GM12878 (cell line): ENCODE results near the gene SOX5. TPM values are rescaled to one million over a fixed set of nuclear protein-coding genes. Genes with fewer than 3 reads are reported as not detected.
A peak's percentile ranks its signal among the peaks of the same experiment; 100 is the strongest.

Source experiments
- ATAC-seq: fragments of 200-7000 bp; cut with Tn5 transposase; 3 replicates; pipeline ENCODE4 v1.9.1; 2020; ENCODE audit warnings: mild to moderate bottlenecking, moderate library complexity
- BruUV-seq: library from RNA; stranded (reverse); fragments of 400-500 nt; replicated peaks from 2 replicates; lab custom pipeline; 2021; lab: Mats Ljungman, UMichigan
- CTCF ChIA-PET: fragments of 300-600 bp; sonication (Branson Sonifier 250); formaldehyde crosslinking; extraction: SDS; loops from one replicate; lab custom pipeline; 2021; ENCODE audit warnings: inconsistent platforms; lab: Yijun Ruan, JAX
- POLR2A ChIA-PET: fragments of 350-600 bp; formaldehyde crosslinking; extraction: SDS; loops from one replicate; lab custom pipeline; 2021; ENCODE audit warnings: inconsistent platforms; lab: Charles Lee
- RAD21 ChIA-PET: fragments of 300-600 bp; sonication (Branson Sonifier 250); formaldehyde crosslinking; loops from one replicate; lab custom pipeline; 2023; ENCODE audit warnings: antibody characterized with exemption; ENCODE audit not compliant: unreplicated experiment; lab: Charles Lee
- SMC1A ChIA-PET: fragments of 300-600 bp; sonication (Branson Sonifier 250); formaldehyde crosslinking; loops from one replicate; lab custom pipeline; 2023; ENCODE audit not compliant: unreplicated experiment, uncharacterized antibody; lab: Charles Lee
- DNase-seq: peaks from one replicate; pipeline ENCODE4 v3.0.0-alpha.2; 2011; ENCODE audit warnings: low read depth, low spot score
- FAIRE-seq: peaks from 3 replicates; lab custom pipeline; 2011; peaks lifted over from hg19 to GRCh38; lab: Jason Lieb, UNC
- H2AFZ ChIP-seq: 2 replicates; pipeline ENCODE4 v1.6.0; 2011; ENCODE audit warnings: low read depth, low read length, control low read depth; ENCODE audit not compliant: control insufficient read depth
- H3K27ac ChIP-seq: 2 replicates; pipeline ENCODE4 v1.5.1; 2011; ENCODE audit warnings: control low read depth; ENCODE audit not compliant: control insufficient read depth, insufficient read depth
- H3K27me3 ChIP-seq, 2 experiments: replicated peaks in 1 of 2; 2 replicates each; pipeline versions ENCODE4 v1.6.0 to v1.6.1; 2011; ENCODE audit warnings: low read length in 1 of 2; ENCODE audit not compliant: control insufficient read depth in 2 of 2, insufficient read depth in 2 of 2
- H3K36me3 ChIP-seq, 2 experiments: 2 replicates each; pipeline ENCODE4 v1.5.1; 2011; ENCODE audit warnings: low read length in 1 of 2; ENCODE audit not compliant: control insufficient read depth in 2 of 2, insufficient read depth in 2 of 2
- H3K4me1 ChIP-seq: 2 replicates; pipeline ENCODE4 v1.6.1; 2011; ENCODE audit warnings: mild to moderate bottlenecking, low read length, moderate library complexity, mixed read lengths; ENCODE audit not compliant: control insufficient read depth, insufficient read depth
- H3K4me2 ChIP-seq: 2 replicates; pipeline ENCODE4 v1.6.0; 2011; ENCODE audit warnings: control low read depth; ENCODE audit not compliant: control insufficient read depth, insufficient read depth
- H3K4me3 ChIP-seq: fragments of 200-600 bp; sonication (generic); 2 replicates; pipeline ENCODE4 v1.5.1; 2016
- H3K79me2 ChIP-seq: 2 replicates; pipeline ENCODE4 v1.6.0; 2011; ENCODE audit warnings: low read length; ENCODE audit not compliant: control insufficient read depth, insufficient read depth
- H3K9ac ChIP-seq: 2 replicates; pipeline ENCODE4 v1.8.0; 2011; ENCODE audit warnings: low read length, control low read depth, mixed read lengths; ENCODE audit not compliant: control insufficient read depth, insufficient read depth
- H3K9me3 ChIP-seq: replicated peaks from 3 replicates; pipeline ENCODE4 v1.5.1; 2011; ENCODE audit warnings: mild to moderate bottlenecking, low read length; ENCODE audit not compliant: control insufficient read depth, insufficient read depth
- H4K20me1 ChIP-seq: 2 replicates; pipeline ENCODE4 v1.6.0; 2011; ENCODE audit not compliant: control insufficient read depth, insufficient read depth
- ATF7 ChIP-seq: fragments of 450-650 bp; IDR thresholded peaks from 2 replicates; pipeline ENCODE4 v1.6.1; 2016; ENCODE audit warnings: low read depth, mild to moderate bottlenecking
- BCL11A ChIP-seq: IDR thresholded peaks from 2 replicates; pipeline ENCODE4 v1.6.1; 2011; ENCODE audit warnings: low read depth, low read length
- BRCA1 ChIP-seq: IDR thresholded peaks from 2 replicates; pipeline ENCODE4 v1.6.1; 2011; ENCODE audit warnings: low read depth, low read length, improper control_type of control experiment
- CREB1 ChIP-seq: IDR thresholded peaks from 2 replicates; pipeline ENCODE4 v1.6.1; 2012; ENCODE audit warnings: low read depth, mild to moderate bottlenecking, inconsistent platforms
- HDAC6 ChIP-seq: fragments of 200-600 bp; sonication (generic); IDR thresholded peaks from one replicate; pipeline ENCODE4 v1.8.0; 2017; ENCODE audit warnings: antibody characterized with exemption; ENCODE audit not compliant: unreplicated experiment
- MTA2 ChIP-seq: fragments of 450-650 bp; IDR thresholded peaks from 2 replicates; pipeline ENCODE4 v1.6.1; 2016; ENCODE audit warnings: low read depth, mild to moderate bottlenecking, moderate library complexity
- POLR2AphosphoS5 ChIP-seq: IDR thresholded peaks from 2 replicates; pipeline ENCODE4 v1.6.1; 2011; ENCODE audit warnings: mild to moderate bottlenecking, low read length, inconsistent platforms
- RAD51 ChIP-seq: fragments of 450-650 bp; IDR thresholded peaks from 2 replicates; pipeline ENCODE4 v1.6.1; 2016; ENCODE audit warnings: moderate library complexity, mild to moderate bottlenecking, inconsistent platforms
- RB1 ChIP-seq: fragments of 450-650 bp; formaldehyde crosslinking; IDR thresholded peaks from 2 replicates; pipeline ENCODE4 v1.6.1; 2017; ENCODE audit warnings: mild to moderate bottlenecking, borderline replicate concordance
- SUPT20H ChIP-seq: IDR thresholded peaks from 2 replicates; pipeline ENCODE4 v1.6.1; 2011; ENCODE audit warnings: low read depth, mild to moderate bottlenecking, low read length, moderate library complexity, borderline replicate concordance; ENCODE audit not compliant: control insufficient read depth
- WGBS: methylation state at CpG from one replicate; pipeline ENCODE4 v1.1.6; 2016; ENCODE audit warnings: low lambda C conversion rate; ENCODE audit not compliant: insufficient replicate concordance, insufficient coverage; ENCODE audit errors: missing lambda C conversion rate; 5-methylcytosine and 5-hydroxymethylcytosine counted together
- in situ Hi-C: fragments of 300-500 bp; cut with MboI; formaldehyde crosslinking; loops from 9 replicates; pipeline ENCODE4 v1.14.3; 2018; ENCODE audit warnings: mixed read lengths
- intact Hi-C: fragments of 100-400 bp; cut with micrococcal nuclease; formaldehyde crosslinking; loops from one replicate; pipeline ENCODE4 v1.14.2; 2022; ENCODE audit not compliant: unreplicated experiment
- polyA plus RNA-seq, 11 experiments: library from polyadenylated mRNA; depleted of rRNA in 4 of 11; unstranded in 6 of 11; stranded (reverse) in 5 of 11; fragments of >200 nt; fragmentation: Nextera tagmentation in 4 of 11; fragmentation: Illumina TruSeq in 1 of 11; extraction: Ambion mirVana in 4 of 11; extraction: Trizol in 1 of 11; gene quantifications; 1 replicate in 1 of 11; 2 replicates in 10 of 11; pipeline versions ENCODE4 v1.2.1 to v1.2.3, GENCODE V29; 2011 to 2016; ENCODE audit warnings: inconsistent platforms in 2 of 11, missing spikeins in 2 of 11, low read depth in 1 of 11
- total RNA-seq, 4 experiments: library from RNA; depleted of rRNA in 3 of 4; stranded (reverse); fragments of >200 nt in 3 of 4; fragmentation: Illumina TruSeq in 1 of 4; extraction: Trizol in 1 of 4; gene quantifications; 2 replicates each; pipeline versions ENCODE4 v1.2.1 to v1.2.3, GENCODE V29; 2013 to 2021
- TF ChIP-seq, protein P1 (sequence below): fragments of 450-650 bp; IDR thresholded peaks from 2 replicates; pipeline ENCODE4 v1.6.1; 2017; ENCODE audit warnings: borderline replicate concordance
- TF ChIP-seq, protein P2 (sequence below): IDR thresholded peaks from 2 replicates; pipeline ENCODE4 v1.6.1; 2011; ENCODE audit warnings: low read depth, low read length, improper control_type of control experiment, borderline replicate concordance
- TF ChIP-seq, protein P3 (sequence below): fragments of 450-650 bp; IDR thresholded peaks from 2 replicates; pipeline ENCODE4 v1.6.1; 2017; ENCODE audit warnings: mild to moderate bottlenecking, moderate library complexity

Gene SOX5
- total and polyA plus RNA-seq, 10 of the 15 experiments (the other 5 are each of a cell fraction or from before 2014, with no cell fraction given): 0.08 to 1.0 (median 0.24) TPM

DNA sequence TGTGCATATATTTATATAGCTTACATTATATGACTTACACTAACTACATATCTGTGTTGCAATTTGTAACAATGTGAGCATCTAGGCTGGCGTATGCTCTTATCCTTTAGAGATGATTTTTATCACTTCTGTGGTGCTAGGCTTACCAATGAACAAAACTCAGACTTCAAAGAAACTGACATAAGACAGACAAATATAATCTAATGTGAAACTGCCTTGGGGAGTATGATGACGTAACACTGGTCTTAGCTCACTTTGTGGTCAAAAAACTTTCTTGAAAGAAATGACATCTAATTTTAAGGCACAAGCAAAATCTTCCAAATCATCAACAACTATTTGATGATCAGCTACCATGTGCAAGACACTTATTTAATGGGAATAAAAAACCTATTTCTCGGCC lies 50.0 kb downstream of the SOX5 start:
- Histone ChIP-seq H3K4me3 (no peak overlapping the region), H3K36me3 (no peaks in the 10 kb centered on the region), H3K27me3 (no peaks in the 10 kb centered on the region), H3K27ac (no peak overlapping the region), H3K4me2 (no peak overlapping the region), H3K79me2 (no peaks in the 10 kb centered on the region), H2AFZ (no peak overlapping the region), H4K20me1 (no peaks in the 10 kb centered on the region), H3K4me1 (no peaks in the 10 kb centered on the region), H3K9ac (no peak overlapping the region), H3K9me3 (no peaks in the 10 kb centered on the region)
- ChIA-PET SMC1A (interaction anchor here (0.8 to 1.7 kb wide), 6 partner anchors 8 to 135 kb away, joined by 3 to 8 read pairs (median 4); no protein-coding TSS in a partner anchor), CTCF (no interaction called here), POLR2A (no interaction called here), RAD21 (no interaction called here)
- 35% methylated on average over 3 of the region's 3 CpGs for WGBS
- BruUV-seq: no TSS peak
- intact Hi-C loops (no loop called here), in situ Hi-C loops (no loop called here)
- TF ChIP-seq ATF7: peak; percentile 90
- peak; percentile 40; the same call in 1 of the 2 replicates for TF ChIP-seq CREB1
- no peak for TF ChIP-seq SUPT20H
- TF ChIP-seq MTA2: no peak
- ATAC-seq: peak; percentile 86
- no peak for DNase-seq
- FAIRE-seq: no peak

DNA sequence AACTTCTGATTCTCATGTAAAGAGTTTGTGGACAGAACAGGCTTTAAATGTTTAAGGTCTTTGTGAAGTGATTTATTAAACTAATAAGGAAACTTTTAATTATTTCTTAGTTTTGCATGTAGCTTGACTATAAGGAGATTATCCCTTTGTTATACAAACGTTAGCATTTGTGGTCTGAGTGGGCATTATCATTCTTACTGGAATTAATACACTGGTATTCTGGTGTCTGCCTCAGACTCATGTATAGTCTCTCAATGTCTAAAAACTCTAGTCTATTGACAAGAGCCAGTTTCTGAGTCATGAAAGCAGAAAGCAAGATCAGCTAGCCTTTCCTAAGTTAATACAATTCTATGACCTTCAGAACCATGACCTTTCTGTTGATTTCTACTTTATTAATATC lies 51.3 kb downstream of the SOX5 start:
- 0% methylated on average over 1 of the region's 1 CpG for WGBS
- Histone ChIP-seq H3K4me1 (no peaks in the 10 kb centered on the region), H4K20me1 (no peaks in the 10 kb centered on the region), H3K79me2 (no peaks in the 10 kb centered on the region), H3K9me3 (no peaks in the 10 kb centered on the region), H3K27ac (no peak overlapping the region), H3K4me3 (no peak overlapping the region), H3K9ac (no peak overlapping the region), H3K36me3 (no peaks in the 10 kb centered on the region), H3K4me2 (no peak overlapping the region), H2AFZ (no peak overlapping the region), H3K27me3 (no peaks in the 10 kb centered on the region)
- no peak for FAIRE-seq
- BruUV-seq: no TSS peak
- ChIA-PET POLR2A (no interaction called here), CTCF (no interaction called here), SMC1A (no interaction called here), RAD21 (no interaction called here)
- in situ Hi-C loops: no loop called here
- no peak for ATAC-seq
- intact Hi-C loops: no loop called here
- no peak for DNase-seq
- TF ChIP-seq, protein P1, sequence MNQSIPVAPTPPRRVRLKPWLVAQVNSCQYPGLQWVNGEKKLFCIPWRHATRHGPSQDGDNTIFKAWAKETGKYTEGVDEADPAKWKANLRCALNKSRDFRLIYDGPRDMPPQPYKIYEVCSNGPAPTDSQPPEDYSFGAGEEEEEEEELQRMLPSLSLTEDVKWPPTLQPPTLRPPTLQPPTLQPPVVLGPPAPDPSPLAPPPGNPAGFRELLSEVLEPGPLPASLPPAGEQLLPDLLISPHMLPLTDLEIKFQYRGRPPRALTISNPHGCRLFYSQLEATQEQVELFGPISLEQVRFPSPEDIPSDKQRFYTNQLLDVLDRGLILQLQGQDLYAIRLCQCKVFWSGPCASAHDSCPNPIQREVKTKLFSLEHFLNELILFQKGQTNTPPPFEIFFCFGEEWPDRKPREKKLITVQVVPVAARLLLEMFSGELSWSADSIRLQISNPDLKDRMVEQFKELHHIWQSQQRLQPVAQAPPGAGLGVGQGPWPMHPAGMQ: no peak
- TF ChIP-seq, protein P2, sequence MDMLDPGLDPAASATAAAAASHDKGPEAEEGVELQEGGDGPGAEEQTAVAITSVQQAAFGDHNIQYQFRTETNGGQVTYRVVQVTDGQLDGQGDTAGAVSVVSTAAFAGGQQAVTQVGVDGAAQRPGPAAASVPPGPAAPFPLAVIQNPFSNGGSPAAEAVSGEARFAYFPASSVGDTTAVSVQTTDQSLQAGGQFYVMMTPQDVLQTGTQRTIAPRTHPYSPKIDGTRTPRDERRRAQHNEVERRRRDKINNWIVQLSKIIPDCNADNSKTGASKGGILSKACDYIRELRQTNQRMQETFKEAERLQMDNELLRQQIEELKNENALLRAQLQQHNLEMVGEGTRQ: no peak
- no peak for TF ChIP-seq POLR2AphosphoS5
- TF ChIP-seq RAD51: no peak
- no peak for TF ChIP-seq MTA2
- TF ChIP-seq, protein P3, sequence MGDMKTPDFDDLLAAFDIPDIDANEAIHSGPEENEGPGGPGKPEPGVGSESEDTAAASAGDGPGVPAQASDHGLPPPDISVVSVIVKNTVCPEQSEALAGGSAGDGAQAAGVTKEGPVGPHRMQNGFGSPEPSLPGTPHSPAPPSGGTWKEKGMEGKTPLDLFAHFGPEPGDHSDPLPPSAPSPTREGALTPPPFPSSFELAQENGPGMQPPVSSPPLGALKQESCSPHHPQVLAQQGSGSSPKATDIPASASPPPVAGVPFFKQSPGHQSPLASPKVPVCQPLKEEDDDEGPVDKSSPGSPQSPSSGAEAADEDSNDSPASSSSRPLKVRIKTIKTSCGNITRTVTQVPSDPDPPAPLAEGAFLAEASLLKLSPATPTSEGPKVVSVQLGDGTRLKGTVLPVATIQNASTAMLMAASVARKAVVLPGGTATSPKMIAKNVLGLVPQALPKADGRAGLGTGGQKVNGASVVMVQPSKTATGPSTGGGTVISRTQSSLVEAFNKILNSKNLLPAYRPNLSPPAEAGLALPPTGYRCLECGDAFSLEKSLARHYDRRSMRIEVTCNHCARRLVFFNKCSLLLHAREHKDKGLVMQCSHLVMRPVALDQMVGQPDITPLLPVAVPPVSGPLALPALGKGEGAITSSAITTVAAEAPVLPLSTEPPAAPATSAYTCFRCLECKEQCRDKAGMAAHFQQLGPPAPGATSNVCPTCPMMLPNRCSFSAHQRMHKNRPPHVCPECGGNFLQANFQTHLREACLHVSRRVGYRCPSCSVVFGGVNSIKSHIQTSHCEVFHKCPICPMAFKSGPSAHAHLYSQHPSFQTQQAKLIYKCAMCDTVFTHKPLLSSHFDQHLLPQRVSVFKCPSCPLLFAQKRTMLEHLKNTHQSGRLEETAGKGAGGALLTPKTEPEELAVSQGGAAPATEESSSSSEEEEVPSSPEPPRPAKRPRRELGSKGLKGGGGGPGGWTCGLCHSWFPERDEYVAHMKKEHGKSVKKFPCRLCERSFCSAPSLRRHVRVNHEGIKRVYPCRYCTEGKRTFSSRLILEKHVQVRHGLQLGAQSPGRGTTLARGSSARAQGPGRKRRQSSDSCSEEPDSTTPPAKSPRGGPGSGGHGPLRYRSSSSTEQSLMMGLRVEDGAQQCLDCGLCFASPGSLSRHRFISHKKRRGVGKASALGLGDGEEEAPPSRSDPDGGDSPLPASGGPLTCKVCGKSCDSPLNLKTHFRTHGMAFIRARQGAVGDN: no peak
- no peak for TF ChIP-seq BRCA1
- no peak for TF ChIP-seq HDAC6
- TF ChIP-seq BCL11A: no peak
- TF ChIP-seq RB1: no peak
